WTC11 (cell line): ENCODE data around the gene EAF1.

ENCODE experiments used
- TP53 ChIP-seq: sonication (generic); formaldehyde crosslinking; IDR thresholded peaks from 2 replicates; pipeline ENCODE4 v1.8.1; 2023; ENCODE audit warnings: mild to moderate bottlenecking, missing genetic modification reagents
- ZNF138 ChIP-seq: sonication (generic); formaldehyde crosslinking; conservative IDR thresholded peaks from 2 replicates; pipeline ENCODE4 v1.8.1; 2022; ENCODE audit warnings: mild to moderate bottlenecking, moderate library complexity, missing genetic modification reagents
- ZNF232 ChIP-seq: sonication (generic); formaldehyde crosslinking; IDR thresholded peaks from 2 replicates; pipeline ENCODE4 v1.8.0; 2022; ENCODE audit warnings: mild to moderate bottlenecking, missing genetic modification reagents
- ZNF263 ChIP-seq: sonication (generic); formaldehyde crosslinking; IDR thresholded peaks from 2 replicates; pipeline ENCODE4 v1.8.1; 2022; ENCODE audit warnings: low read depth, mild to moderate bottlenecking, moderate library complexity, missing genetic modification reagents
- TF ChIP-seq, protein P1 (sequence below): fragments of 200-600 bp; IDR thresholded peaks from 2 replicates; pipeline ENCODE4 v1.8.0; 2022; ENCODE audit warnings: antibody characterized with exemption

GRCh38 chr3:15404767-15405166 is 22.6 kb upstream of the EAF1 start:
- TF ChIP-seq, protein P1, sequence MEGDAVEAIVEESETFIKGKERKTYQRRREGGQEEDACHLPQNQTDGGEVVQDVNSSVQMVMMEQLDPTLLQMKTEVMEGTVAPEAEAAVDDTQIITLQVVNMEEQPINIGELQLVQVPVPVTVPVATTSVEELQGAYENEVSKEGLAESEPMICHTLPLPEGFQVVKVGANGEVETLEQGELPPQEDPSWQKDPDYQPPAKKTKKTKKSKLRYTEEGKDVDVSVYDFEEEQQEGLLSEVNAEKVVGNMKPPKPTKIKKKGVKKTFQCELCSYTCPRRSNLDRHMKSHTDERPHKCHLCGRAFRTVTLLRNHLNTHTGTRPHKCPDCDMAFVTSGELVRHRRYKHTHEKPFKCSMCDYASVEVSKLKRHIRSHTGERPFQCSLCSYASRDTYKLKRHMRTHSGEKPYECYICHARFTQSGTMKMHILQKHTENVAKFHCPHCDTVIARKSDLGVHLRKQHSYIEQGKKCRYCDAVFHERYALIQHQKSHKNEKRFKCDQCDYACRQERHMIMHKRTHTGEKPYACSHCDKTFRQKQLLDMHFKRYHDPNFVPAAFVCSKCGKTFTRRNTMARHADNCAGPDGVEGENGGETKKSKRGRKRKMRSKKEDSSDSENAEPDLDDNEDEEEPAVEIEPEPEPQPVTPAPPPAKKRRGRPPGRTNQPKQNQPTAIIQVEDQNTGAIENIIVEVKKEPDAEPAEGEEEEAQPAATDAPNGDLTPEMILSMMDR: no peak
- TF ChIP-seq ZNF232 (no peak), ZNF263 (CRISPR knock-in tag) (no peak), ZNF138 (CRISPR knock-in tag) (no peak), TP53 (CRISPR knock-in tag) (no peak)
